Common myeloid progenitor, CD34-positive (primary cell): ENCODE data around the gene RAPGEF6.
"Not testable (repeated sequence)": the region's sequence is repeated elsewhere in the genome, so short reads cannot be mapped to it uniquely, and the experiment has no call there.

ENCODE experiments used
- CTCF ChIA-PET: fragments of 350-600 bp; sonication (Branson Sonifier 250); formaldehyde crosslinking; loops from one replicate; lab custom pipeline; 2021; ENCODE audit warnings: antibody characterized with exemption; lab: Charles Lee
- POLR2A ChIA-PET: fragments of 350-600 bp; sonication (Branson Sonifier 250); formaldehyde crosslinking; loops from one replicate; lab custom pipeline; 2021; ENCODE audit warnings: antibody characterized with exemption; lab: Charles Lee
- DNase-seq, 3 donors: peaks; one replicate each; pipeline versions ENCODE4 v3.0.0 to v3.0.0-alpha.2; 2013
- H3K27ac ChIP-seq, 2 experiments: 1 replicate in 1 of 2; 2 replicates in 1 of 2; pipeline ENCODE4 v1.7.0; 2013; ENCODE audit warnings: inconsistent platforms in 2 of 2, low read length in 2 of 2, mild to moderate bottlenecking in 2 of 2, low read depth in 1 of 2, moderate library complexity in 1 of 2; ENCODE audit not compliant: severe bottlenecking in 2 of 2, insufficient read depth in 1 of 2, poor library complexity in 1 of 2
- H3K27me3 ChIP-seq, 5 experiments: replicated peaks in 2 of 5; 1 replicate in 3 of 5; 2 replicates in 2 of 5; pipeline versions ENCODE4 v1.6.1 to v1.7.0; 2013; ENCODE audit warnings: low read length in 4 of 5, mild to moderate bottlenecking in 2 of 5, moderate library complexity in 2 of 5, inconsistent platforms in 1 of 5; ENCODE audit not compliant: insufficient read depth in 5 of 5, control insufficient read depth in 4 of 5
- H3K36me3 ChIP-seq, 4 experiments: 1 replicate in 2 of 4; 2 replicates in 2 of 4; pipeline versions ENCODE4 v1.6.1 to v1.7.0; 2013; ENCODE audit warnings: low read length in 3 of 4, control low read depth in 1 of 4, mild to moderate bottlenecking in 1 of 4; ENCODE audit not compliant: control insufficient read depth in 4 of 4, insufficient read depth in 4 of 4
- H3K4me1 ChIP-seq, 4 experiments: 1 replicate in 3 of 4; 2 replicates in 1 of 4; pipeline versions ENCODE4 v1.6.1 to v1.7.1; 2013; ENCODE audit warnings: low read length in 3 of 4, mild to moderate bottlenecking in 3 of 4, control low read depth in 1 of 4, inconsistent platforms in 1 of 4, moderate library complexity in 1 of 4; ENCODE audit not compliant: control insufficient read depth in 4 of 4, insufficient read depth in 4 of 4; ENCODE audit errors: control extremely low read depth in 1 of 4
- H3K4me3 ChIP-seq, 7 experiments: 1 replicate in 4 of 7; 2 replicates in 3 of 7; pipeline versions ENCODE4 v1.5.1 to v1.7.0; 2013; ENCODE audit warnings: mild to moderate bottlenecking in 7 of 7, low read length in 6 of 7, moderate library complexity in 6 of 7, inconsistent platforms in 2 of 7, low read depth in 2 of 7, control low read depth in 1 of 7; ENCODE audit not compliant: insufficient read depth in 4 of 7, control insufficient read depth in 1 of 7; ENCODE audit errors: extremely low read depth in 1 of 7
- H3K9me3 ChIP-seq, 5 experiments: 1 replicate in 4 of 5; 2 replicates in 1 of 5; pipeline versions ENCODE4 v1.6.1 to v1.7.1; 2013; ENCODE audit warnings: low read length in 4 of 5, mild to moderate bottlenecking in 2 of 5, inconsistent platforms in 1 of 5, low read depth in 1 of 5, moderate library complexity in 1 of 5; ENCODE audit not compliant: control insufficient read depth in 4 of 5, insufficient read depth in 2 of 5; ENCODE audit errors: control extremely low read depth in 1 of 5
- WGBS: methylation state at CpG from one replicate; pipeline ENCODE4 v1.1.5; 2013; ENCODE audit not compliant: insufficient coverage; 5-methylcytosine and 5-hydroxymethylcytosine counted together

Gene RAPGEF6

DNA sequence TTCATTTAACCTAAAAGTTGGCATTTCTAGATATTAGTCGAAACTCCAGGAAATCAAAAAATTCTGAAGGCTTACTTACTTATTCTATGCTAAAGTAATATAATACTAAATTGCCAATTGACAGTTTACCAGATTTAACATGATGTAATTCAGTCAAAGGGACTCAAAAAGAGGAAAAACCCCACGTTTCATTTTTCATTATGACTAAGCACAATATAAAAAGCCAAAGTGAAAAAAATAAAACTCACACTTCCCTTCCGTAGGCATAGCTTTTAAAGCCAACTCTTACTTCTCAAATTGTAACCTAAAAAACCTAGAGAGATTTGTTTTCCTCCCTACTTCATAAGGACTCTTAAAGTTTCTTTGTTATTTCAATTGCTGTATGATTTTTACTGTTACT is 146.6 kb downstream of the RAPGEF6 start:
- Histone ChIP-seq H3K9me3 (peaks cover 0 to 2% (median 0%) of the 10 kb centered on the region in 5 experiments), H3K36me3 (peaks cover 6 to 46% (median 25%) of the 10 kb centered on the region in 4 experiments), H3K4me3 (peak overlapping the region in 1 of 7 experiments; percentile 19), H3K27me3 (no peaks in the 10 kb centered on the region), H3K4me1 (peaks cover 4 to 23% (median 9%) of the 10 kb centered on the region in 4 experiments), H3K27ac (peak overlapping the region; percentile 33 to 52)
- no CpG with 5 or more reads among the region's 3 CpGs for WGBS
- POLR2A ChIA-PET, result interaction anchor here (0.7 kb wide), 1 partner anchor 25 kb away, joined by 3 read pairs; no protein-coding TSS in a partner anchor
- peak; percentile 60 to 88 (median 85) for DNase-seq
- CTCF ChIA-PET, result interaction anchor here (0.8 to 1.7 kb wide), 4 partner anchors 21 to 101 kb away, joined by 3 to 6 read pairs (median 3); no protein-coding TSS in a partner anchor

DNA sequence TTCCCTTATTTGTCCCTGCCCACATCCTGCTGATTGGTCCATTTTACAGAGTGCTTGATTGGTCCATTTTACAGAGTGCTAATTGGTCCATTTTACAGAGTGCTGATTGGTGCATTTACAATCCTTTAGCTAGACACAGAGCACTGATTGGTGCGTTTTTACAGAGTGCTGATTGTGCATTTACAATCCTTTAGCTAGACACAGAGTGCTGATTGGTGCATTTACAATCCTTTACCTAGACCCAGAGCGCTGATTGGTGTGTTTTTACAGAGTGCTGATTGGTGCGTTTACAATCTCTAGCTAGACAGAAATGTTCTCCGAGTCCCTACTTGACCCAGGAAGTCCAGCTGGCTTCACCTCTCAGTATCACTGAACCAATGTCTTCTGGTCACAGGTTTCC is 147.7 kb downstream of the RAPGEF6 start:
- 100% methylated on average over 4 of the region's 4 CpGs for WGBS
- CTCF ChIA-PET, result interaction anchor here (1.1 kb wide), 1 partner anchor 518 kb away, joined by 3 read pairs; no protein-coding TSS in a partner anchor
- peaks cover 6 to 48% (median 24%) of the 10 kb centered on the region in 4 experiments for H3K36me3 ChIP-seq

DNA sequence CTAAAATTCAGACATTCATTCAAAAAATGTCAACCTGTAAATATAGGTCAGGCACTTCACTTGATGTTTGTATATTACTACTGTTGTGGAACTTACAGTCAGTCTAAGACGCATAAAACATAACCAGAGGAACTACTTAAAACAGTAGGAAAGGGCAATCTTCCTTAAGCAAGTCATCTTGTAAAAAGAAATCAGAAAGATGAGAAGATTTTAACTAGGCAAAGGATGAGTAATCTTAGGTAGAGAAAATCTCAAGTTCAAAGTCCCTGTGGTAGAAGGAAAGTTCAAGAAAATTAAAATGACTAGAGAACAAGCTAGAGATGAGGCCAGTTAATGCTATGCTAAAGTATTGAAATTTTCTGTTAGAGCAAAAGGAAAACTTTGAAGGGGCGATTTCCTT is 152.4 kb downstream of the RAPGEF6 start:
- ChIA-PET POLR2A (no interaction called here), CTCF (interaction anchor here (1.0 kb wide), 1 partner anchor 11 kb away, joined by 3 read pairs; no protein-coding TSS in a partner anchor)
- whole genome bisulfite sequencing, result no CpG with 5 or more reads among the region's 2 CpGs

More for the DNA sequence above, 147.7 kb downstream of the RAPGEF6 start:
- not testable (repeated sequence) for H3K27me3 ChIP-seq, H3K9me3 ChIP-seq, H3K4me3 ChIP-seq, DNase-seq, H3K27ac ChIP-seq
- POLR2A ChIA-PET, result interaction anchor here (0.6 kb wide), 1 partner anchor 17 kb away, joined by 6 read pairs; no protein-coding TSS in a partner anchor
- peaks cover 4 to 24% (median 9%) of the 10 kb centered on the region in 4 experiments for H3K4me1 ChIP-seq

DNA sequence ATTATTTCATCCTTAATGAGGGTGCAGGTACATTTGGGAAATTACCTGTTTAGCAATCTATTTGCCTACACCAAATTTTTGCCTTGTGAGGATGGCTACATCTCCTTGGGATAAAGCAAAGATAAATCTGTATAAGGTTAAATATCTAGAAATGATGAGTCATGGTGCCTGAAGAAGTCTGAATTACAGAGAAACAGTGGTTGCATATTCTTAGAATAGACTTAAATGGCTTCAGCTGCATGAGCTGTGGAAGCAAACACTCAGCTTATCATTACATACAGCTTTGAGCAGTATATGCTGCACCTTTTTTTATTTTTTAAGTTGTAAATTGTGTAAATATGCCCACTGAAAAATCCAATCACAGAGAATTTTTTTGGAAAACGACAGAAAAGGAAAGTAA is 153.5 kb downstream of the RAPGEF6 start:
- peak in 2 of 3 donors; percentile 11 to 17 for DNase-seq
- no CpG with 5 or more reads among the region's 1 CpG for WGBS
- H3K4me3 ChIP-seq, result no peak overlapping the region
- no peak overlapping the region for H3K27ac ChIP-seq
- peaks cover 0 to 54% (median 22%) of the 10 kb centered on the region in 4 experiments for H3K36me3 ChIP-seq
- H3K9me3 ChIP-seq, result no peaks in the 10 kb centered on the region
- no peaks in the 10 kb centered on the region for H3K27me3 ChIP-seq
- peaks cover 0 to 28% (median 7%) of the 10 kb centered on the region in 4 experiments for H3K4me1 ChIP-seq
- ChIA-PET CTCF (no interaction called here), POLR2A (no interaction called here)

More for the DNA sequence above, 152.4 kb downstream of the RAPGEF6 start:
- Histone ChIP-seq H3K27ac (no peak overlapping the region), H3K4me3 (no peak overlapping the region), H3K36me3 (peaks cover 3 to 54% (median 25%) of the 10 kb centered on the region in 4 experiments), H3K4me1 (peaks cover 0 to 28% (median 7%) of the 10 kb centered on the region in 4 experiments), H3K27me3 (no peaks in the 10 kb centered on the region), H3K9me3 (peaks cover 0 to 2% (median 0%) of the 10 kb centered on the region in 5 experiments)
- no peak for DNase-seq

DNA sequence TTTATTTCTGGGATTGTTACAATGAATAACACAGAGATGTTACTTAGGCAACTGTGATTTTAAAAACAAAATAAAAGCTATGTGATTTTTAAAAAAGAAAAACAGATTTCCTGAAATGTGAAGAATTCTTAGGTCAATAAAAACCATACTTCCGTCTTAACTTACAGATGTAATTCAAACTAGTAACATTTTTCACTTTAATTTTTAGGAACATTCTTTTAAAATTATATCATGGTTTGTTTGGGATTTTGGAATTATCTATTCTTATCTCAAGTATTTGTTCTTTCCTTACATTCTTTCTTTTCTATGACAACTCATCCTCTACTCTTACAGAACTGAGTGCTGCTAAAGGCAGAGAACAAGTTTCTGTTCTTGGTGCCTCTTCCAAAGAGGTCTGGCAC is 159.5 kb downstream of the RAPGEF6 start:
- H3K4me3 ChIP-seq, result no peak overlapping the region
- H3K4me1 ChIP-seq, result peaks cover 0 to 11% (median 6%) of the 10 kb centered on the region in 4 experiments
- H3K27me3 ChIP-seq, result no peaks in the 10 kb centered on the region
- DNase-seq, result no peak
- no peak overlapping the region for H3K27ac ChIP-seq
- no peaks in the 10 kb centered on the region for H3K9me3 ChIP-seq
- ChIA-PET CTCF (interaction anchor here (1.3 kb wide), 1 partner anchor 10 kb away, joined by 3 read pairs; no protein-coding TSS in a partner anchor), POLR2A (no interaction called here)
- no CpG with 5 or more reads among the region's 1 CpG for WGBS
- peaks cover 4 to 47% (median 25%) of the 10 kb centered on the region in 4 experiments for H3K36me3 ChIP-seq

DNA sequence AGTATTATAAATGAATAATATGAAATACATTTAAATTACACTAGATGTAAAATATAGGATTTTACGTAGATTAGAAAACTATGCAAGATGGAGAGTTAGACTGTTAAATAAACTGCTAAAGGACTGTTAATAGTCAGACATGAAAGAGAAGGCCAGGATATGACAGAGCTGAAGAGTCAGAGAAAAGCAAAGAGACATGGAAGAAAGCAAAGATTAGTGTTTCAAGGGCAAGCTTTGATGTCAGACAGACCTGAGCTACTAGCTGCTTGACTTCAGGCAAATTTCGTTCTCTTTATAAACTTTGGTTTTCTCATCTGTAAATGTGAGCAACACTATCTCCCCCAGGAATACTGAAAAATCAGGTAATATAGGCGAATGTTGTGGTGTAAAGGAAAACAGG is 161.3 kb downstream of the RAPGEF6 start:
- H3K36me3 ChIP-seq, result peaks cover 5 to 42% (median 27%) of the 10 kb centered on the region in 4 experiments
- DNase-seq, result no peak
- CTCF ChIA-PET, result interaction anchor here (1.2 kb wide), 1 partner anchor 26 kb away, joined by 3 read pairs; no protein-coding TSS in a partner anchor
- POLR2A ChIA-PET, result no interaction called here
- no peaks in the 10 kb centered on the region for H3K9me3 ChIP-seq
- H3K4me1 ChIP-seq, result no peaks in the 10 kb centered on the region
- no peak overlapping the region for H3K27ac ChIP-seq
- 100% methylated on average over 1 of the region's 3 CpGs for WGBS
- no peaks in the 10 kb centered on the region for H3K27me3 ChIP-seq
- H3K4me3 ChIP-seq, result no peak overlapping the region

DNA sequence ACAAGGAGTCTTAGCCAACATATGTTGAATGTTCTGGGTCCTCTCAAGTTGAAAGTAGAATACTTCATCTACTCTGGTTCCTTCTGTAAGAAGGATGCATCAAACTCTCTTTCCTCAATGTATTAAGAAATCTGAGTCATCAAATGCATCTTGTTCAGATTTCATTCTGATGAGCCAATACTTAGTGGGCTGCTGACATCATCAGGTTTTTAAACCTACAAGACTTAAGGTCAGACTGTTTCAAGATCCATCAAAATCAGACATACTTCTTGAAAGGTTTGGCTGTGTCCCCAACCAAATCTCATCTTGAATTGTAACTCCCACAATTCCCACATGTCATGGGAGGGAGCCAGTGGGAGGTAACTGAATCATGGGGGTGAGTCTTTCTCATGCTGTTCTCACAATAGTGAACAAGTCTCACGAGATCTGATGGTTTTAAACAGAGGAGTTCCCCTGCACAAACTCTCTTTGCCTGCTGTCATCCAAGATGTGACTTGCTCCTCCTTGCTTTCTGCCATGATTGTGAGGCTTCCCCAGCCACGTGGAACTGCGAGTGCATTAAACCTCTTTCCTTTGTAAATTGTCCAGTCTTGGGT is 168.8 kb downstream of the RAPGEF6 start:
- H3K9me3 ChIP-seq, result no peaks in the 10 kb centered on the region
- H3K4me3 ChIP-seq, result no peak overlapping the region
- DNase-seq, result peak in 2 of 3 donors; percentile 8 to 10
- H3K27me3 ChIP-seq, result no peaks in the 10 kb centered on the region
- H3K4me1 ChIP-seq, result peaks cover 9 to 25% (median 14%) of the 10 kb centered on the region in 4 experiments
- H3K27ac ChIP-seq, result no peak overlapping the region
- ChIA-PET CTCF (no interaction called here), POLR2A (no interaction called here)
- H3K36me3 ChIP-seq, result peaks cover 10 to 36% (median 27%) of the 10 kb centered on the region in 4 experiments
- 93% methylated on average over 1 of the region's 3 CpGs for WGBS
